HG03280 (cell line): ENCODE data around the gene RGS4.

Source experiments
- ATAC-seq: cut with Tn5 transposase; IDR thresholded peaks from one replicate; pipeline ENCODE4 v1.9.1; 2021; ENCODE audit warnings: mild to moderate bottlenecking, moderate library complexity; ENCODE audit not compliant: unreplicated experiment

The RGS4 gene

DNA sequence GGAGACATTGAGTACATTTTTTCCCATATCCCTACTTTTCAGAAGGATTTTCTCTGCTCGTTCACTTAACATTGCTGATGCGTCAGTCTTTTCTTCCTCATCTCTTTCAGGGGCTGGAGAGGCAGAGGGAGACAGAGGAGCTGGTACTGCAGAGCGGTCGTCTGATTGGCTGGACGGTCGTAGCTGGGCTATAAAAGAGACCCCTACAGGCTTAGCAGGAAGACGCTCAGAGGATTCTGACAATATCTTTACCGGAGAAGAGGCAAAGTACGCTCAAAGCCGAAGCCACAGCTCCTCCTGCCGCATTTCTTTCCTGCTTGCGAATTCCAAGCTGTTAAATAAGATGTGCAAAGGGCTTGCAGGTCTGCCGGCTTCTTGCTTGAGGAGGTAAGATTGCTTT is at the start of gene RGS4:
Gene RGS4, plus strand, starts transcription at position 220 of the 400 bp plus-strand sequence. Its CDS starts 124 bp downstream, at position 344.
- ATAC-seq = no peak

DNA sequence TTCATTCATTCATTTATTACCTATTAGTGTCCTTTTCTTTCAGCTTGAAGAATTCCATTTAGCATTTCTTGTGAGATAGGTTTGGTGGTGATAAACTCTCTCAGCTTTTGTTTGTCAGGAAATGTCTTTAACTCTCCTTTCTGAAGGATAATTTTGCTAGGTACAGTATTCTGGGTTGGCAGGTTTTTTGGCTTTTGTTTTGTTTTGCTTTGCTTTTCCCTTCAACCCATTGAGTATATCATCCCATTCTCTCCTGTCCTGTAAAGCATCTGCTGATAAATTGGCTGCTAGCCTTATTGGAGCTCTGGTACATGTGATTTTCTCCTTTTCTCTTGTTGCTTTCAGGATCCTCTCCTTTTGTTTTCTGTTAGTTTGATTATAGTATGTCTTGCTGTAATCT is 47.0 kb upstream of the RGS4 start:
- ATAC-seq = no peak

DNA sequence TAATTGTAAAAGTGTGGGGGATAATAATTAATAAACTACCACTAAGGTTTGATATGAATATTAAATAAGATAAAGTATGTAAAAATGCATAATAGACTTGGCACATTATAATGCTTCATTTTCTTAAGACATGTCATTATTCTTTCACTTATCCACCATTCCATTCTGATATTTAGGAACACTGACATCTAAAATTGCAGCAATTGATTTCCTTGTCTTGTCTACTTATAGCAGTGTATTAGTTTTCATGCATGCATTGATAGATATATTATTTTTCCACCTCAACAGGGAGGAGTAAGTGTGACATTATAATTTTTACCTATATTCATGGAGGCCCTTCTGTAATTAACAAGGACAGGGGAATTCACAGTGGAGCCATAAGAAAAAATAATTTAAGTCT is 41.6 kb upstream of the RGS4 start:
- ATAC-seq = no peak

DNA sequence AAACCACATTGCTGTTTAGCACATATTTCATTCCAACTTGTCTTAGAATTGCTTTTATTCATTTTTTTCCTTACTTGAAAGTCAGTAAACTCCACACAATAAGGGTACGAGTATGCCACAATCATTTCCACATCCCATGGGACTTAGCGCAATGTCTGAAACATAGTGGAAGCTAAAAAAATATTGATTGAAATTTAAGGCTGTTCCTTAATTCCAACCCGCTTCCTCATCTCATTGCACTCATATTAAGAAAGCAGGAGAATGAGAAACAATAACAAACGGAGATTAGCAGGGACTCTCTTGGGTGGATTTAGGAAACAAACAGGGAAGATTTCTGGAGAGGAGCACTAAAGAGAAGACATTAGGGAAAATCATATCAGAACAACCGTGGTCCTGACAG is 39.3 kb upstream of the RGS4 start:
- ATAC-seq = no peak

DNA sequence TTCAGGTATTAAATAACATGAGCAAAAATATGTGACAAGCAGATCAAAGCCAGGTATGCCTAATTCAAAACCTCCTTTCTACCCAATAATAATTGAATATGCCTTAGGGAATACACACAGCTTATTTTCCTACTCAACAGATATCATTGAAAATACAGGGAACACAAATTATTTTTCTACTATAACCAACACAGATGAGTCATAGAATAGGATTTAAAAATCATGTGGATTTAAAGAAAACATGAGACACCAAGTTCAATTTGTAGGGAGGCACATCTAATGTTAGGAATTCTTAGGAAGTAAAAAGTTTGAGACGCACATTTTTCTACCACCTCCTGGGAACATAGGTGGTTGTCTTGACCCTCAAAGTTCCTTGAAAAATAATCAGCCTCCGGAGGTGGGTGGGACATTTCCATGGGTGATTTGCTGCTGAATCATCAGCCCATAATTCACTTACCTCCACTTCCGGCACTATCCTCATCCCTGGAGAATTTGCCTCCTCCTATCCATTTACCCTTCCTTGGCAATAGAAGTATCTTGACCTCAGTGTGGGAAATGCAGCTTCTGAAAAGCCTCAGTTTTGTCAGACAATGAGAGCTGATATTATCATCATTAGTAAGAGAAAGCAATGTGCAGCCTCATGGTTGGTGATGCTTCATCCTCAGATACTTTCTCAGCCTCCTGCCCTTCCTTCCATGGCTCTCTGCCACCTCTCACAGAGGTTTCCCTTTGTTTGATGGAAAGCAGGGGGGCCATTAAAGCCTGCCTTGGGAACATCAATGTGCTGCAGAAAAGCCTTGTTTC is 33.5 kb upstream of the RGS4 start:
- ATAC-seq = no peak

DNA sequence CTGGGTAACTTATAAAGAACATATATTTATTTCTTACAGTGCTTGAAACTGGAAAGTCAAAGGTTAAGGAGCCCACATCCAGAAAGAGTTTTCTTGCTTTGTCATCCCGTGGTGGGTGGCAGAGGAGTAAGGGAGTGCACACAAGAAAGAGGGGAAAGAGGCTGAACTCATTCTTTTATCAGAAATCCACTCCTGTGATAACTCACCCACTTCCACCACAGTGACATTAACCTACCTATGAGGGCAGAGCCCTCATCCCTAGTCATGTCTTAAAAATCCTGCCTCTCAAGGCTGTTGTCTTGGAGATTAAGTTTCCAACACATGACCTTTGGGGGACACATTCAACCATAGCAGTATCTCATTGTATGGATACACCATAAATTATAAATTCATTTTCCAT is 32.5 kb upstream of the RGS4 start:
- ATAC-seq = no peak

DNA sequence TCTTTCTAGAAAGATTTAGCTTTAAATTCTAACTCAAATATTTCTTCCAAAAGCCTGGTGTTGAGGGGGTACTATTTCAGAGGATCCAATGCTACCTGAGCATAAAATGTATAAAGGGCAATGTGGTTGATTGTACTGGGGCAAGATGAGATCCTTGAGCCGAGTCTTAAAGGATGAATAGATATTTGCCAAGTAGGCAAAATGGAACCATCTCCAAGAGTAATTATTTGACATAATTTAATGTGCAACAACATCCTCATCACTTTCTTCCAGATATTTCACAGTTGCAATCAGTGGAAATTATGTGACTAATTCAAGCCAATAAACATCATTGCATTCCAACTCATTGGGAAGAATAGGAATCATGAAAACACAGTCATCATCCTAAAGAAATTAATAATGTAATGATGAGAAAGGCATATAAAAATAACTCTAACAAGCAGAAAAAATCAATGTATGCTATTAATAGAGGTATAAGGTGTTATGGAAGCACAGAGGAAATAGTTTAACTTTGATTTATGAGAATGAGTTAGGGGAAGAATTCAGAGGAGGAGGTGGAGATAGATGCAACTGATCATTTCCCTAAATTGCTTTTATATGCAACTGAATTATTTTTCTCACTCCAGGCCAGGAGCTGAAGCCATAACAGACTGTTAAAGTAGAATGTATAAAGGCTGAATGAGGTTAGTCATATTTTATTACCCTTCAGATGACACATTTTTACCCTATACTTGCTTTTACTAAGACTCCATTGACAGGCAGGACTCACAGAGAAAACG is 30.0 kb upstream of the RGS4 start:
- ATAC-seq = no peak

DNA sequence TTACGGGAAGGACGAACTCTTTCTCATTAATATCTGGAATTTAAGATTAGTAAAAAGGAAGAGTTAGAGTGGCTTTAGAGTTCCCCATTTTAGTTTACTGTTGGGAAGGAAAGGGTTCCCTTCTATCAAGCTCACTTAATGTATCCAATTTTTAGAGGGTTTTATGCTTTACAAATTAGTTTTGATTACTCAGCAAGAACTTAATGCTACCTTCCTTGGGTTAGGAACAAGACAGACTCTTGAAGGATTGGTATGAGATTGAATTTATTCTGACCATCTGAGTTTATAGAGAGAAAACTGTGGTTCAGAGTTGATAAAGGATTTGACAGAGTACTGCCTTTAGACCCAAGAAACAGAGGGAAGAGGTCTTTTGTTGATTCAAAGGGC is 29.5 kb upstream of the RGS4 start:
- no peak for ATAC-seq

DNA sequence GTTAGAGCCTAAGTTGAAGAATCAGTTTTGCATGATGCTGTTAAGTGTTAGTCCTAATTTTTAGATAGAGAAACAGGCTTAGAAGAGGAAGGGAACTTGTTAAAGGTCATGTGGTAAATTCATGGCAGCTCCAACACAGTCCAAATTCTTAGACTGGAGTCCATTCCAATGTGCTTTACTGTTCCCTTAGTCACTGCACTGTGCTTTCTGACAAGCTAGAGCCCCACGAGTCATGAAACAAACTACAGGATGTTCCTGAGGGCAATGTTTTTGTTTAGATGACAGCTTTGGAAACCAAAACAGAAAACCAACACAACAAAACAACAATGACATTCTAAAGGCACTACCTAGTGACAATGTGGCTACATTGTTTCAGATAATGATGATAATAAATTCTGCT is 23.1 kb upstream of the RGS4 start:
- no peak for ATAC-seq

DNA sequence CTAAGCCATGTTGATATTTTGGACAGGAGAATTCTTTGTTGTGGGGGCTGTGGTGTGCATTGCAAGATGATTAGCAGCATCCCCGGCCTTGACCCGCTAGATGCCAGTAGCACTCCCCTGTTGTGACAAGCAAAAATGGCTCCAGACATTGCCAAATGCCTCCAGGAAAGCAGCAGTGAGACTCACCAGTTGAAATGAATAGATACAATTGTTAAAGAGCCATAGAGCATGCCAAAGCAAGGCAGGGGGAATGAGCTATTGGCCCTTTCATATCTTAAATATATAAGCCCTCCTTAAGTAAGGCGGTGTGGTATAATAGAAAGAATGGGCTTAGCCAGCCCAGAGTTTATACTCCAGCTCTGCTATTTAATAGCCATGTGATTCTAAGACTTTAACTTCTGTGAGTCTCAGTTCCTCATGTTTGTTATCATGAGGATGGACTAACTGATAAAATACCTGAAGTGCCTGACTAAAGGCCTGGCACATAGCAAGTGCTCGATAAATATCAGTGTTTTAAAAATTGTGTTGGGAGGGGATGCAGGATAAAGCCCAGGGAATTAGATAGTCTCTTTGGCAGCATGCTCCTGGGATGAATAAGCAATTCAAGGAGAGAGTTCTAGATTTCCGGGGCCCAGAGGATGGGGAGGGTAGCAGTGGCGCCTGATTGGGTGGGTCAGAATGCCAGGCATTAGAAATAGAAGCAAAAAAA is 21.1 kb upstream of the RGS4 start:
- ATAC-seq = no peak

DNA sequence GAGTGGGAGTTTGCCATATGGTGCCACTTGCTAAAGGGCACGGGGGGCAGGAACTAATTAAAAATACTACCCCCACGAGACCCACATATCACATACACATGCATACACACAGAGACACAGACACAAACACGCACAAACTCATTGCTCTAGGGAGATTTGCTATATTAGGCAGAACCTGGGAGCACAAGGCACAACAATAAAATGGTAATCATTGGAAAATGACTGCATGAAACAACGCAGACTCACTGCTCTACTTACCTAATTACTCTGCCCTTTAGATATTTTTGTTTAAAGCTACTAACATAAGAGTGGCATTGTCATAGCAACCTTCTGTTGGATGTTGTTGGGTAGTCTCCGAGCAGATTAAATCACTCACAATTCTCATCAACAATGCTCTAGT is 20.3 kb upstream of the RGS4 start:
- no peak for ATAC-seq

DNA sequence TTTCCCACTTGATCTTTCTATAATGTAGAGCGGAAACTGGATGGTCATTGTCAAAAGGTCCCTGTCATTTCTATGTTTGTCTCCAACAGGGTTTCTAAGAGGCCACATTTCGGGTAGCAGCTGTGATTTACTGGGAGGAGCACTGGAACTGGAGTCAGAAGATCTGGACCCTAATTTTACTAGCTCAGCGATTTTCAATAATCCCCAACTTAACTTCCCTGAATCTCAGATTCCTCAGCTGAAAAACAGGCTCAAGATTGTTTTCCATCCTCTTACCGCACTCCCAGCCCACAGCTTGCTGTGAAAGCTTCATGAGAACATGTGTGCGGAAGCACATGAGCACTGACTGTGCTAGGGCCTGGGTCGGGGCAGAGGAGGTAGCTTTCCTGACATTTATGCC is 19.9 kb upstream of the RGS4 start:
- ATAC-seq = no peak

DNA sequence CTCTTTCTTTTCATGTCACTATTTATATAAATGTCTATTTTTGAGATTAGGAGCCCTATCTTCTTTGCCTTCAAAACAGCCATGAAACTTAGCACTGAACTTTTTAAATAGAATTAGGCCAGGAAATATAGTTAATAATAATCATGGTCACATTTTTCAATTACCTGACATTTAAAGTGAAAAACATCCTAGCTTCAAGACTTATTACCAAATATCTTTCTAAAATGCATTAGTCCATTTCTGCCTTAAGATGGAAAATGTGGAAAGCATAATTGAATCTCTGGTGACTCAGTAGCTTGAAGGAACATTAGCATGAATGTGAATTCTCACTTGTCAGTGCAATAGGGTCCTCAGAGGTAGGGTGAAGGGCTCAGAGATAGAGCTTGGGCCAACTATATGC is 18.7 kb upstream of the RGS4 start:
- ATAC-seq = no peak

DNA sequence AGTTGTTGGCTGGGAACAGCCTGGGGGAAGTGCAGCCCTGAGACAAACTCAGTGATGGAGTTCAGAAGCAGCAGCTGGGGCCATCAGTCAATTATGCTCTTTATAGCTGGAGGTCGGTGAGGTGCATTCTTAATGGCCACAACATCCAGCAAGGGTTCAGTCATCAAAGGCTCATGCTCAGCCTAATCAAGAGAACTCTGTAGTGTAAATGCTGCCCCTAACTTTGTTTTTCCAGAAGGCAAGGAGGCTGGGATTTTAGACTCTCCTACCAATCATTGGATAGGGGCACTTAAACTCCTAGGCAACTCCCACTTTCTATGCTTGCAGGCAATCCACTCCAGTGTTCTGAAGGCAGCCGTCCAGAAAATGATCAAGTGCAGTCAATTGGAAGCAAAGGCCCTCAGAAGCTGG is 15.0 kb upstream of the RGS4 start:
- no peak for ATAC-seq

DNA sequence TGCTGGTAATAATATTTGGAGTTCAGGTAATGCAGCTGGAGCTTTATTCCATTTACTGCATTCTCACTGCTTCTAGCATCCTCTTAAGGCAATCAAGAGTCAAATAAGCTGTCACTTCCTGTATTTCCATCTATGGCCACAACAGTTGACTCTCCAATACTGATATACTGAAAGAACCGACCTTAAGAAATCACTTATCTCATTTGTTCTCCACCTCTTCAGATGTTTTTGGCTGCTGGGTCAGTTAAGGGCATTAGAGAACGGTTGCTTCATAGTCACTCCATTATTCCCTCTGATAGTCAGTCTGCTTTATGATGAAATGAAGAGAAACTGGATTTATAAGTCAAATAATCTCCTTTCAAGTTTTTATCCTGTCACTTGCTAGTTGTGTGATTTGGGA is 14.2 kb upstream of the RGS4 start:
- no peak for ATAC-seq

DNA sequence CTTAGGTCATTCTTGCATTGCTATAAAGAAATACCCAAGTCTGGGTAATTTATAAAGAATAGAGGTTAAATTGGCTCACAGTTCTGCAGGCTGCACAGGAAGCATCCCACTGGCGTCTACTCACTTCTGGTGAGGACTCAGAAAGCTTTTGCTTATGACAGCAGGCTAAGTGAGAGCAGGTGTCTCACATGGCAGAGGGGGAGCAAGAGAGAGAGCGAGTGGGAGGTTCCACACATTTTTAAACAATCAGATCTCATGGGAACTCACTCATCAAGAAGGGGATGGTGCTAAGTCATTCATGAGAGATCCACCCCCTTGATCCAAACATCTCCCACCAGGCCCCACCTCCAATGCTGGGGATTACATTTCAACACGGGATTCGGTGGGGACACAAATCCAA is 13.6 kb upstream of the RGS4 start:
- ATAC-seq = no peak

DNA sequence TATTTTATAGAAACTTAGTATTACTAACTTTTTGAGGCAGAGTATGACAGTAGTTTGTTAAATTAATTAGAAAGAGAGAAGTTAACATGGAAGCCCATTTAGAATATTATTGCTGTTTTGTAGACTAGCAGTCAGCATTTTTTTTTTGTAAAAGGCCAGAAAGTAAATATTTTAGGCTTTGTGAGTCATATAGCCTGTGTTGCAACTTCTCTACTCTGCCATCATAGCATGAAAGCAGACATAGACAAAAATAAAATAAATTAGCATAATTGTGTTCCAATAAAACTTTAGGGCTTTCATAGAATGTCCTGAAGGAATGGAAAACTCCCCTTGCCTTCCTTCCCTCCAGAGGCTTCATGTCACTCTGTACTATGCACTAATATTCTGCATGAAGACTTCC is 12.3 kb upstream of the RGS4 start:
- ATAC-seq = no peak

DNA sequence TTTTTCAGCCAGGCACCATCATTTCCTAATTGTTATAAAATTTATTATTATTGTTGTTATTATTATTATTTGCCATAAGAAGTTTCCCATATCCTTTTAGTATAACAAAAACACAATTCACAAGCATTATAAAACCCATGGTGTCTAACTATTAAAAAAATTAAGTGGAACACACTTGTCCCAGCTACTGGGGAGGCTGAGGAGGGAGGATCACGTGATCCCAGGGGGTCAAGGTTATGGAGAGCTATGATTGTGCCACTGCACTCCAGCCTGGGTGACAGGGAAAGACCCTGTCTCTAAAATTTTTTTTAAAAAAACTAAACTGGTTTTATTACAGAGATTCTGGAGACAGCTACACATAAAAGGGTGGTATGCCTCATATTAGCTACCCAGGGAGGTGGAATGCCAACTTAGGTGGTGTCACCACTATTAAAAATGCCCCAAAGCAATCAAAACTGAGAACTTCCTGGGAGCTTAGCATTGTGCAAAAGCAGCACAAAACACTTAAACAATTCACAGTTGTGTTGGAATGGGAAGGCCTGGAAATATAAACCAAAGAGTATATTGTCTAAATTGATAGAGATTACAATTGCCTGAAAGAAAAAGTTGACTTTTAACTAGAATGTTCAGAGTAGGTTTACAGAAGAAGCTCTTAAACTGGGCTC is 8.7 kb upstream of the RGS4 start:
- no peak for ATAC-seq

DNA sequence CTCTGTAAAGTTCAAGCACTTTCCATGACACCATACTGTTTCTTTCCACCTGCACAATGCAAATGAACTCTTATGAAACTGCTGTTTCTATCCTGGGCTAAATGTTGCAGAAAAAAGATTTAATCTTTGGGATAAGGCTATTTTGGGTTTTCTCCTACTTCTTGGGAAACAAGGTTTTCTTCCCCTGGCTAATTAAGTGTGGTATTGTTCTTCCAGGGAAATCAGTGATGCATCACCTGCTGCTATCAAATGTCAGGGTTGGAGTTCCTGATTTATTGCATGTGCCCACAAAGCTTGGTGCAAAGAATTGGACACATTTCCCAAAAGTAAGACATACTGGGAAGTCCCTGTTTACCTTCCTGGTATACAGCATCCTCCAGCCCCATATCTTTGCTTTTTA is 6.0 kb upstream of the RGS4 start:
- ATAC-seq = no peak

DNA sequence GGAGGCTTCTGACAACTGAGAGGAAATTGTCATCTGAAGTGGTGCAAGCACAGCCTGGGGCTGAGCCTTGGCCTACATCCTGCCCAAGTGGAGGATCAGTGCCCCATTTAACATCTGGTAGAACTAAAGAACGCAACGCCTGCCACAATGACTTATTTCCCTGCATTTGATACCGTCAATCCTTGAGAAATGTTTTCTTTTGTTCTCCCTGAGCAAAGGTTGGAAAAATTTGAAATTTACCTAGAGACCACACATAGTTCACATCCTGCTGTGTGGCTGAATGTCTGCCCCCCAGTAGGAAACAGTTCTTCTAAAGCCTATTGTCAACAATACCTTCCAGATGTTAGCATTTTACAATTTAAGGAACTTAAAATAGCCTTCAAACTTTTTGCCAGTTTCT is 5.6 kb upstream of the RGS4 start:
- ATAC-seq = no peak

DNA sequence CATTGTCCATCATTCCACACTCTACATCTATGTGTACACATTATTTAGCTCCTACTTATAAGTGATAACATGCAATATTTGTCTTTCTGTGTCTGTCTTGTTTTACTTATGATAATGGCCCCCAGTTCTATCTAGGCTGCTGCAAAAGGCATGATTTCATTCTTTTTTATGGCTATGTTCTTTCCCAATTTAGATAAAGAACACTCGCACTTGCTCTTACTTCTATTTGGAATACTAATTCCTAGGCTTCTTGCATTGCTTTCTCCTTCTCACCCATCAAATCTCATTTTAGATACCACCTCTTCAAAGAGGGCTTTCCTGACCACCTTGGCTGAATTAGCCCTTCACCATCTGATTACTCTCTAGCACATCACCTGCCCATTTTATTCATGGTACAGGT is 3.0 kb upstream of the RGS4 start:
- ATAC-seq = no peak
